ENCODE results near the gene FHOD3.

The FHOD3 gene

DNA sequence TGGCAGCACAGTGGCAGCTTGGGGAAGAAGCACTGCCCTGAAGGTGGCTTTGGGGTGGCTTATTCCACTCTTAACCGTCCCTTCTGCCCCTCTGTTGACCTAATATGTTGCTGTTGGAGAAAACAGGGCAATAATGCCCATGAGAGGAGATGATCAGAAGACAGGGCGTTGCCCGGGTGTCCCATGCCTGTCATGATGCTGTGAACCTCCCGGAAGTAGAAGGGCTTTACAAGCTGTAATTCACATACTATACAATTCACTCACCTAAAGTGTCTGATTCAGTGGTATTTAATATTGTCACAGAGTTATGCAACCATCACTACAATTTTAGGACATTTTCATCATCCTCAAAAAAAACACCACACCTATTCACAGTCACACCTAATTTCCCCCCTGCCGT, 112.3 kb downstream of the FHOD3 start:
- no peak for DNase-seq (ENCODE audit: low read depth)

DNA sequence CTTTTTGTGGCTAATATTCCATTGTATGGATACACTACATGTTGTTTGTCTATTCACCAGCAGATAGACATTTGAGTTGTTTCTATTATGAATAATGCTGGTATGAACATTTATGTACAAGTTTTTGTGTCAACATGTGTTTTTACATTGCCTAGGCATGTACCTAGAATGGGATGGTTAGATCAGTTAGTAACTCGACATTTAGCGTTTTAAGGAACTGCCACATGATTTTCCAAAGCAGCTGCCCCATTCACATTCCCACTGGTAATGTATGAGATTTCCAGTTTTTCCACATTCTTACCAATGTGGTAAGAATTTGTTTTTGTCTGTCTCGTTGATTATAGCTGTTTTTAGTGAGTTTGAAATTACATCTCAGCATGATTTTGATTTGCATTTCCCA, 112.8 kb downstream of the FHOD3 start:
- DNase-seq (ENCODE audit: low read depth) = no peak

DNA sequence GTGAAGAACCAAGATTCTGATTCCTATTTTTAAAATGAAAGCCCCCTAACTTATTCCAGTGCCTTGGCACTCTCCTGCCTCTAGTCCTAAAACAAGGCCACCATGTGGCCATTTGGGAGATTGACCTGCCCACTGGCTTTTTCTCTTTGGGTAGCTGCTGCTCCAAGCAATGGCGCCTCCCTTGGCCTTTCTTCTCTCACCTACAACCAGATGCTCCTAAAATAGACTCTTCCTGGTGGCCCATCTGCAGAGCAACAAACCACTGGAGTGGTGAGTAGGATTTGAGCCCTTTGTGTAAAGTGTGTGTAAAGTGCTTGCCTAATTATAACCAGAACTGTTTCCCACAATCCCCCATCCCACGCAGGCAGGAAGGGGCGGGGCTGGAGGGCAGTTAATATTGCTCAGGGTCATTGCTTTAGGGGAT, 114.2 kb downstream of the FHOD3 start:
- peak; percentile 45 for DNase-seq (ENCODE audit: low read depth)

DNA sequence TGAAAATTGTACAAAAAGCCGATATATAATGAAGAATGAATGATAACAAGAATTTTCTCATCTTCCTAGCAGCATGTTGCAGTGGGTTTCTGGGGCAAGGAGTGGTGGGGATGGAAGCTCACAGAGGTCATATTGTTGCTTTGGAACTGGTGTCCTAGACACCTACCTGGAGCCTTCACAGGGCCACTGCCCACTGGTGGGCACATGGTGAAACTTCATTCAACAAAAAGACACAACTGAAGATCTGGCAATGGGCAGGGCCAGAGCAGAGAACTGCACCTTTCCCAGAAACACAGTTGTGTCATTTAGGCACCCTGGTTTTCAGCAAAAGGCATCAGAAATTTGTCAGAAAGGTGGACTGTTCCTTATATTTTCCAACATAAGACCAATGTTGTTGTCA, 115.3 kb downstream of the FHOD3 start:
- peak; percentile 35 for DNase-seq (ENCODE audit: low read depth)

DNA sequence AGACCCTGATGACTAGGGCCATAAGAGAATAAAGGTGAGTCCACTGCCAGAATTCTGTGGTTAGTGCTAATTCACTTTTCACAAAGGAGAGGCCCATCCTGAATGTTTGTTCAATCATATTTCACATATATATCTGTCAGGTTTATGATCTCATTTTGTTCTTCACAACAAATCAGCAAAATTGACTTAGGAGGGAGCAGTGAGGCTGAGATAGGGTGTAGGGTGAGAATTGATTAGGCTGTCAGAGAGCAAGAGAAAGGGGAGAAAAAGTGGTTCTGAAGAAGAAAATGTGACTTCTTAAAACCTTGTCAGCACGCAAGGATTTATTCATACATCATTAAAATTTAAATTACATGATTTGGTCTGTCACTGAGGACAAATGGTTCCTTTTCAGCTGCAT, 117.7 kb downstream of the FHOD3 start:
- no peak for DNase-seq (ENCODE audit: low read depth)

DNA sequence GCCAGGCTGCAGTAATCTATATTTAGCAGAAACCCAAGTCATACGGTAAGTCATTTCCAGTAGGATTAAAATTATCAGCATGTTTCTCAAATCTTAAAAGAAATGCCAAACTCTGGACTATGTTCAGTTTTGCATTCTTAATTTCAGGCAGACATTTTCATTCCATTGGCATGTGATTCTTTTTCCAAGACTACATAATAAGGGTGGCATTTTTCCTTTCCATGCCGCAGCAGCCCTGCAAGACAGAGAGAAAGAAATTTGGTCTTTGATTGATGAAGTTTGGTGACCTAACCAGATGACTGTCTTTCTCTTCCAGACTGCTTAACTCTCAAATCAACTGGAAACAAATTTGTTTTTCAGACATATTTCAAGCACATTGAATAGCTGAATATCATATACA, 118.1 kb downstream of the FHOD3 start:
- no peak for DNase-seq (ENCODE audit: low read depth)

DNA sequence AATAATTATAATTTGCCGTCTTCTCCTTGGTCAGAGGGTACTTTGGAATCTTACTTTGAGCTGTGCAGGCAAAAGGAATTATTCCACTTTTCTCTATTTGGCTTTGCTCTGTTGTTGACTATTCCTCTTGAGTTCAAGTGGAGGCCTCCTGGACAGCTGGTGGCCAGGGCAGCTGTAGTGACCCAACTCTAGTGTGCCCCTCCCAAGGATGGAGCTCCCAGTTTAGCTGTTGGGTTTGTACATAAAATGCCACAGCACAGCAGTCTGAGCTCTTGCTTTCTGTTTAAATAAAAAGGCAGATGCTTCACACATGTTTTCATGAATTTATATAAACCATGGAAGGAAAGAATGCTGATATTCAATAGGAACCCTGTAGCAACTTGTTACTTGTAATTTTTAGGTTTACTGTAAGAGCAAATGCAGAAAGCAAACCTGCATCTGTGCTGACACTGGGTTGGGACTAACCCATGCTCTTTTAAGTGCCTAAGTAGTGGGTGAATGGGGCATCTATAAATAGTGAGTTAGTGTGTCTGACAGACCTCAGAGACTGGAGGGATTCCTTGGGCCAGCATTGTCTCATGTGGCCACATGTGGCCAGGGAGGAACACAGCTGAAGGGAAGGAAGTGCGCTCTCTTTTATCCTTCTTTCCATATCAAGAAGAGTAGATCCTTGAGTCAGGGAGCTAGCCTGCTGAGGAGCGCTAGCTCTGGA, 121.8 kb downstream of the FHOD3 start:
- no peak for DNase-seq (ENCODE audit: low read depth)

DNA sequence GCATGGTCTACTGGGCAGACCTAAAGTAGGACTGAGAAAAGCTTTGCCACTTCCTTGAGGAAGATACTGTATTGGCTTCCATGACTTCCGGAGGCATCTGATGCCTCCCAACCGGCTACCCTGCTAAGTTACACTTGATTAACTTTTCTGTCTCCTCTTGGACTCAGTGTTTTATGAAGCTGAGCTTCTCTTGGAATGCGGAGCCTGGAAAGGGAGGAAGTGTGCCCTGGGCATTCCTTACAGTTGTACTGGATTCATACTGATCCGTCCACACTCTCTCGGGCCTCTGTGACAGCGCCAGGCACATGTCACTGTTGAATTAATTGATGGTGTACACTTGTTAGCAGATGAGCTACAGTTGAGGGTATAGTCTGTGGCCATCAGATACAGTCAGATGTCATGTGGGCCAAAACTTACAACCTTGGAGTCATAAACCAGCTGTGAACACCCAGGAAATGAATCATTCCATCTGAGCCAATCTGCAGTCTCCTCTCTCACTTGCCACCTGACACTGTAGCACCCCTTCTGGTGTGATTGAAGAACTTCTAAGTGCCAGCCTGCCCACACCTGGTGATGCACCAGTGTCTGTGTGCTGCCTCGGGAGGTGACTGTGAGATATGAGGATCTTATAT, 122.5 kb downstream of the FHOD3 start:
- peak; percentile 63 for DNase-seq (ENCODE audit: low read depth)

DNA sequence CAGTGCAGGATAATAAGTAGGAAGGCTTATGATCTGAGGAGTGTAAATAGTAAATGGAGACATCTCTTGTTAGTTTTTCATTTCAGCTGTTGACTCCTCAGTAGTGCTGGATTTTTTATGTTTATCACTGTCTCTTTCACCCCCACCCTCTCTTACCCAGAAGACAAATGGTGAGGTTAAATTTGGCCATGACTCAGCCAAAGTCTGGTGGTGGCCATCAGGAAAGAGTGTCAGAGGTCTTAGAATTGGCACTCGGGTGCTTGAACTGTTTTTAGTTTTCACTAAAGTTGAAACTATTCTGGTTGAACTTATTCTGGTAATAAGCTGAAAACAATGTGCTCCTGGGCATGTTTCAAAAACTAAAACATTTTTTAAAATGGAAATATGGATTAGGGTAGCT, 123.3 kb downstream of the FHOD3 start:
- peak; percentile 47 for DNase-seq (ENCODE audit: low read depth)

DNA sequence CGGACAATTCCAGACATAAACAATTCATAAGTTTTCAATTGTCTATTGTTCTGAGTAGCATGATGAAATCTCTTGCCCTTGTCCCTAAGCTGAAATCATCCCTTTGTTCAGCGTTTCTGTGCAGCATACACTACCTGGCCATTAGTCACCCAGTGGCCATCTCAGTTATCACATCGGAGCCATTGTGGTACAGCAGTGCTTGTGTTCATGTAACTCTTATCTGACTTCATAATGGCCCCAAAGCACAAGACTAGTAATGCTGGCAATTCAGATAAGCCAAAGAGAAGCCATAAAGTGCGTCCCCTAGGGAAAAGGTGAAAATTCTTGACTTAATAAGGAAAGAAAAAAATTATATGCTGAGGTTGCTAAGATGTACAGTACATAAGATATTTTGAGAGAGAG, 127.2 kb downstream of the FHOD3 start:
- DNase-seq (ENCODE audit: low read depth) = no peak

DNA sequence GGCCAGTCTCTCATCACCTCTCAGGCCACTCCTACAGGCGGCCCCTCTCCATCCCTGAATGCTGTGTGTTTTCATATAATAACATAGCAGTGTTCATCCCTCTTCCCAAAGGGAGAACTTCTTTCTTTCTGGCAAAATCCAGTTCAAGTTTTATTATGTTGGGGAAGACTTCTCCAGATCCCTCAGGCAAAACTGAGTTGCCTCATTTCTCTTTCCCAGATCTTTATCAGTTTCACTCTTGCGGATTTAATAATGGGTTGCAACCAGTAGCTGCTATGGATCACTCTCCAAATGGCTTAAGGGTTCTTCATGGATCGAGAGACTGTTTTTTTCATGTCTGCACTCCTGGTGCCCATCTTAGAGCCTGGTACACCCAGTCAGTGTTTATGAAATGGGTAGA, 129.9 kb downstream of the FHOD3 start:
- DNase-seq (ENCODE audit: low read depth) = no peak

DNA sequence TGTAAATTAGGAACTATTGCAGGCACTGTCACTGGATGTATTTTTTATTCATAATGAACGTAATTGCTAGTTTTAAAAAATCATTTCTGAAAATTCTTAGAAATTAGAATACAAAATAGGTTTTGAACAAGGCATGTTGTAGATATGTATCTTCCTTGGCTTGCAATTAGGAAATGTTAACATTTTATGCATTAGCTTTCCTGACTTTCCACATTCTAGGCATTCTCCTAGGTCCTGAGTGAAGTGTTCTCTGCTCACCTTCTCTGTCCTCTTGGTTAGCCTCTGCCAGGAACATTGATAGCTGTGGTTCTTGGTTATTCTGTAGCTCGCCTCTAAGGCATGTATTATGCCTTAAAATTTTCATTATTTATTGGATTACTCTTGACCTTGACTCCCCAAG, 130.3 kb downstream of the FHOD3 start:
- DNase-seq (ENCODE audit: low read depth) = no peak

DNA sequence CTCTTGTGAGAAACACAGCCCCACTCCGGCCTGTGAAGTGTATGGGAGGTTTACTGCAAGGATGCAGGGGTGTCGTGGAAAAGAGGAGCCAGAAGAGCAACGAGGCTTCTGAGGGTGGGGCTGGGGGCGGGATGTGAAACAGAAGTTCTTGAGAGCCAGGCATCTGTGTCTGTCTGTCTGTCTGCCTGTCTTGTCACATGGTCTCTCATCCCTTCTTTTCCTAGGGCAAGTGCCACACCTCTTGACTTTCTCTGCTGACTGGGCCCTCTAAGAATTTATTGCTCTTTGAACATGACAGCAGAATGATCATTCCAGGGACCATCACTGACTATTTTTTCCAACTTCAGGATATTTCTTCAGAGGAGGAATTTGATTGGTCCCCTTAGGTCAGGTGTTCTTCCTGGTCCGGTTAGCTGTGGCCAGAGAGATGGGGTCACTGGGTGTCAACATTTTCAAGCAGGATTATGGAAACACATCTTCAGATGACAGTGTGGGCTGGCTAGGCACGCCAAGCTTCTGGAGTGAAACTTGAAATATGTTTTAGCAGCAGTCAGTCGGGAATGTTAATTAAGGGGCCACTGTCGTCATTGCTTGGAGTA, 131.0 kb downstream of the FHOD3 start:
- no peak for DNase-seq (ENCODE audit: low read depth)

DNA sequence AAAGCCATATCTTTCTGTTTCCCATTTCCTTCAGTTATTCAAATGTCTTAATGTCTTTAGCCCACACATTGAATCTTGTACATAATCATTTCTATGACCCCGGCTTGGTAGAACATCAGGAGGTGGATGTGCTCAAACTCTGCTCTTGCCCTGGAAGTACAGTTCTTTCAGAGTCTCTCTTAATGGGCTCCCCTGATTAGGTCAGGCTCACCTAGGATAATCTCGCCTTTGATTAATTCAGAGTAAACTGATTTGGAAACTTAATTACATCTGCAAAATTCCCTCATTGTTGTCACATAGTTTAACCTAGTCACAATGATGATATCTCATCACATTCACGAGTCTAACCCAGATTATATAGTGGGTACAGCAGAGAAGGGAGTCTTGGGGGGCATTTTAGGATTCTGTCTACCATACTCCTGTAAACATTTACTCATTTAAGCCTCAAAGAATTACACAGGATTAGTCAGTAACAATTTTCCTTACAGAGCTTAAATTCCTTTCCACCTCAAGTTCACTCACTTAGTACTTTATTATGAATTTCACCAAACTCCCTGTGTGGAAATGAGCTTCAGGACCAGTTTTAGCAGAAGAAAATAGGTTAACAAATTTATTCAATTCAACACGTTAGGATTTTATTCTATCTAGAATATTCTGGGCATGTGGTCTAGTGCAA, 135.5 kb downstream of the FHOD3 start:
- DNase-seq (ENCODE audit: low read depth) = peak; percentile 25

DNA sequence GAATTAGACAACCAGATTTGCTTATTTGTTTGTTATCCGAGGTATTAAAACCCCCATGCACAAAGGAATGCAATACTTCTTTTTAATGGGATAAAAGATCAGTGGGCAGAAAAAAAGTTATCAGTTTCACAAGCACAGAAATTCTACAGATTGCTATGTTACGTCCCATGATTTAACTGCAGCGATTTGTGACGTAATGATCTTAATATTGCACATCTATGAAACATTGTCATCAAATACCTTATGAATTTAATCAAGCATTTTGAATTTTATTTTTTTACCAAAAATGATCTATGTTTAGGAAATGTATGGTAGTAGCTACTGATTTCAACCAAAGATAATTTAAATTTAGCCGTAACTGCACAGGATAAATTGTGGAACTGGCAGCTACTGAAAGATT, 138.9 kb downstream of the FHOD3 start:
- no peak for DNase-seq (ENCODE audit: low read depth)

DNA sequence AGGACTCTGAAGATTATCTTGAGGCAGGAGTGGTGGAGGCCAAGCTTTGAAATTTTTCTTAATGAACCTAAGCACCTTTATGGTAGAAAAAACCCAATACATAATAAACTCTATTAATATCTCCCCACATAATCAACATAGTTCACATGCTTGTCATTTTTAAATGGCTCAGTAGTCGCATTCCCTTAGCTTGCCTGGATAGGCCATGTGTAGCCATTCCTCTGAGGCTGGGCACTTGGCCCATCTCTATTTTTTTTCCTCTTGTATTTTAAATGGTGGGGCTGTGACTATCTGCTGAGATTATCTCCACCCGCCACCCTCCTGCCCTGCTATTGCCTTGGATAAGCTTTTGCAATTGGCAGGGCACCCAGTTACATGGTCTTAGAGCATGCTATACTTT, 143.1 kb downstream of the FHOD3 start:
- no peak for DNase-seq (ENCODE audit: low read depth)

DNA sequence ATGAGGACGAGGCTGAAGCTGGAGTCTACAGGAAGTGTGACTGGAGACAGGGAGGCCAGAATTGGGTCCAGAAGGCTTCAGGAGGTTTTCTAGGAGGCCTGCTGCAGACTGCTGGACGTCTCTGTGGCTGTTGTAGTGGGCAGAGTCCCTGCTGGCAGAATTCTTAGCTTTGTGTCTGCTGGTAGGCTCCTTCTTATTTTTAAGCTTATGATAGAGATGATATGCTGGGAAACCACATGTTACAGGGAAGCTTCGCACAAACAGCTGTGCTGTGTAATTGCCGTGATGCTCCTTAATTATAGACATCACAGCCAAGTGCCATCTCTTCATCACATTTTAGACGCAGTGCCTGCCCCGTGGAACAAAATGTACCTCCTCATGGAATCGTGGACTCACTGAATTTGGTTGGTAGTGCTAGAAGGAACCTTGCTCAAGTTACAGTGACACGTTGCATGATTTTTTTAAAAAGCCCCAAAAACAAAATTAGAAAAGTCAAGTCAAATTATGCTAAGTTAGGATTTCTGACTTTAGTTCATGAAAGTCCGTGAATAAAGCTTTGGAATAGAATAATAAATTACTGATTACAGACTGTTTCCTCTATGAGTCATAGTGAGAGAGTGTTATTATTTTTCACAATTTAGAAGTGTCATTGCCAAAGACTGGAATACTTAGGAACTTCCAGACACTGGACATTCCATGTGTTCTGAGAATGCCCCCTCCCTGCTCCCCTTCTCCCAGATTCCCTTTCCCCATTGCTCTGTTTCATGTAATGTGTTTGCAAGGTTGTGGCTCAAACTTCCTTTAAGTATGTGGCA, 144.1 kb downstream of the FHOD3 start:
- peak; percentile 88 for DNase-seq (ENCODE audit: low read depth)

DNA sequence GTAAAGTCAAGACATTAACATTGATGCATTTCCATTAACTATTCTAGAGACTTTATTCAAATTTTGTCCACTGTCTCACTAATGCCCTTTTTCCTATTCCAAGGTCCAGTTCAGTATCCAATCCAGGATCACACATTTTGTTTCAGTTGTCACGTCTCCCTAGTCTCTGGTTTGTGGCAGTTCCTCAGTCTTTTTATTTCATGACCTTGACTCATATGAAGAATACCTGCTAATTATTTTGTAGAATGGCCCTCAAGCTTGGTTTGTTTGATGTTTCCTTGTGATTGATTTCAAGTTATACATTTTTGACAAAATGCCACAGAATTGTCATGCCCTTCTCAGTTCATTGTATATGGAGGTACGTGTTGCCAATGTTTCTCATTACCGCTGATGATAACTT, 145.2 kb downstream of the FHOD3 start:
- no peak for DNase-seq (ENCODE audit: low read depth)

DNA sequence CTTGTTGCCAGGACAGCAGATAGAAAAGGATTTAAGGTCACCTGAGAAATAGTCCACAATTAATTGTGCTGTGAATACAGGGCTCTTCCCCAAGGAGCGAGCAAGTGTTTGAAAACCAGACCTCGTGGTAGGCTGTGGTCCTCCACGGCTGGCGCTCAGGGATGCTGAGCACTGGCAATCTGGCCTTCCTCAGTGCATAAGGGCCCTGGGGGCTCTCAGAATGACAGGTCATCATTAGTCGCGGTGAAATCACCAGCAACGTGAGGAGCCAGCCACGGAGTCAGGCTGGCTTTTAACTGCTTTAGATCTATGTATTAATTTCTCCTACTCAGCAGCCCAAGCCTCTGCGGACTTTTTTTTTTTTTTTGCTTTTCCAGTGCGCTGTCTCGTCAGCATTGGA, 148.5 kb downstream of the FHOD3 start:
- no peak for DNase-seq (ENCODE audit: low read depth)

DNA sequence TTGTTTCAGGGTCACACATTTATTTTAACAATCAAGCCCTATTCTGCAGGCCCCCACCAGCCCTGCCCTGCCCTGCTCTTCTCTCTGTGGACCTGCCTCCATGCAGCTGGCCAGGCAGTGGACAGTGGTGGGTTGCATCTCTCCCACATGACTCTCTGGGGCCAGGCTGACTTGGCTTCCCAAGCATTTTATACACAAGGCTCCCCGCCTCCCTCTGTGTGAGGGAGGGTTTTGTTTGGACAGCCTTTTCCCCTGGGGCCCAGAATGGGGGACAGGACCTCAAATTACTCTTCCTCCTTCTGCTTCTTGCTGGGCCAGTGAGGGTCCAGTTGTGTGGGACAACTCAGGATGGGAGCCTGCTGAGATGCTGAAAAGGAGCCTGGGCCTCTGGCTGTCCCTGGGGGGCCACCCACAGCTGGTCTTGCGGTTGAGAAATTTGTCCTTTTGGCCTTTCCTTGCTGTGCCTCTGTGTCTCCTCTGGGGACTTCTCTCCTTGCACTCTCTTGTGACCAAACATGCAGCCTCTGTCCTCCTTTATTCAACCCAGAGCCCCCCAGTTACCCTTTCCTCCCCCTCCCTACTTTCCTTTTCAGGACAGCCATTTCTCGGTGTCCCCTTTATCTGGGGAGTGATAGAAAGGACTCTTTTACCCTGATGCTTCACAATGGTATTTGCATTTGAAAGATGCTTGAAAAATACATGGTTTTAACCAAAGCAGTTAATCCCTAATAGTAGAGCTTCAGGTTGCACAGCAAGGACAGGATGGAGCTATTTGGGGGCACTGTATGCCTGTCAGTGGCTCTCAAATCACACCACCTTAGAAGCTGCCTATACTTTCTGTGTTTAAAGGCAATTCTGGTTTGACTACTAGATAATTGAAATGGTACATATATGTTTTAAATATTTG, 151.1 kb downstream of the FHOD3 start:
- no peak for DNase-seq (ENCODE audit: low read depth)

DNA sequence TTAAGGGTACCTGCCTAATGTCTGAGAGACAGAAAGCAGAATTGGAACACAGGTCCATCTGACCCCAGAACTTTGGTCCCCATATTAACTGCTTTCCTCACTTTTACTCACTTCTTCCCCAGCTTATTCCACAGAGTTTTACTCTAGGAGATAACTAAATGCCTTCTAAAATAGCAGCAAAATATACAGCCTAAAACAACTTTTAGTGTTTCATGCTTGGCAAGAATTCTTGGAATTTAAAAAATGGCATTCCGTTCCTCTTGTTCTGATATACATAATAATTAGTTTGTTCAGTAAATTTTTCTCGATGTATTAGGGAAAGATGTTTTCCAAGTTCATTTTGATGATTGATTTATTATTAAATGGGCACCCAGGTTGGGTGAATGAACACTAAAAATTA, 151.9 kb downstream of the FHOD3 start:
- no peak for DNase-seq (ENCODE audit: low read depth)
